KMS-11 (cell line): ENCODE results near the gene WDPCP.

Experiments used
- H2AFZ ChIP-seq: fragments of 200-600 bp; sonication (generic); 2 replicates; pipeline ENCODE4 v1.6.1; 2016; ENCODE audit warnings: antibody characterized with exemption, mixed run types, low read depth
- H3K27ac ChIP-seq: fragments of 200-600 bp; sonication (generic); 2 replicates; pipeline ENCODE4 v1.6.1; 2016; ENCODE audit warnings: mild to moderate bottlenecking, mixed run types
- H3K27me3 ChIP-seq: fragments of 200-600 bp; sonication (generic); 2 replicates; pipeline ENCODE4 v1.6.1; 2017; ENCODE audit warnings: mild to moderate bottlenecking, low read depth, mixed run types, moderate library complexity; ENCODE audit not compliant: insufficient read depth
- H3K36me3 ChIP-seq: fragments of 200-600 bp; sonication (generic); 2 replicates; pipeline ENCODE4 v1.6.1; 2017; ENCODE audit warnings: mild to moderate bottlenecking, mixed run types; ENCODE audit not compliant: insufficient read depth
- H3K4me1 ChIP-seq: fragments of 200-600 bp; sonication (generic); 2 replicates; pipeline ENCODE4 v1.6.1; 2016; ENCODE audit warnings: mild to moderate bottlenecking, low read depth, mixed run types; ENCODE audit not compliant: poor library complexity, severe bottlenecking
- H3K4me2 ChIP-seq: fragments of 200-600 bp; sonication (generic); 2 replicates; pipeline ENCODE4 v1.7.0; 2016; ENCODE audit warnings: mild to moderate bottlenecking, mixed run types
- H3K4me3 ChIP-seq: fragments of 200-600 bp; sonication (generic); IDR thresholded peaks from 2 replicates; pipeline ENCODE4 v1.6.1; 2017; ENCODE audit warnings: low read depth, low read length, mixed read lengths; ENCODE audit not compliant: insufficient read depth
- H3K79me2 ChIP-seq: fragments of 200-600 bp; sonication (generic); 2 replicates; pipeline ENCODE4 v1.6.1; 2016; ENCODE audit warnings: low read depth, mixed run types; ENCODE audit not compliant: insufficient read depth
- H3K9ac ChIP-seq: fragments of 200-600 bp; sonication (generic); 2 replicates; pipeline ENCODE4 v1.6.1; 2016; ENCODE audit warnings: mild to moderate bottlenecking, mixed run types
- H4K20me1 ChIP-seq: fragments of 200-600 bp; sonication (generic); 2 replicates; pipeline ENCODE4 v1.6.1; 2016; ENCODE audit warnings: mild to moderate bottlenecking, mixed run types; ENCODE audit not compliant: insufficient read depth
- CTCF ChIP-seq: fragments of 200-600 bp; sonication (generic); conservative IDR thresholded peaks from 2 replicates; pipeline ENCODE4 v1.6.1; 2017; ENCODE audit warnings: low read depth, mild to moderate bottlenecking, antibody characterized with exemption, low read length, moderate library complexity, mixed read lengths

Gene WDPCP

DNA sequence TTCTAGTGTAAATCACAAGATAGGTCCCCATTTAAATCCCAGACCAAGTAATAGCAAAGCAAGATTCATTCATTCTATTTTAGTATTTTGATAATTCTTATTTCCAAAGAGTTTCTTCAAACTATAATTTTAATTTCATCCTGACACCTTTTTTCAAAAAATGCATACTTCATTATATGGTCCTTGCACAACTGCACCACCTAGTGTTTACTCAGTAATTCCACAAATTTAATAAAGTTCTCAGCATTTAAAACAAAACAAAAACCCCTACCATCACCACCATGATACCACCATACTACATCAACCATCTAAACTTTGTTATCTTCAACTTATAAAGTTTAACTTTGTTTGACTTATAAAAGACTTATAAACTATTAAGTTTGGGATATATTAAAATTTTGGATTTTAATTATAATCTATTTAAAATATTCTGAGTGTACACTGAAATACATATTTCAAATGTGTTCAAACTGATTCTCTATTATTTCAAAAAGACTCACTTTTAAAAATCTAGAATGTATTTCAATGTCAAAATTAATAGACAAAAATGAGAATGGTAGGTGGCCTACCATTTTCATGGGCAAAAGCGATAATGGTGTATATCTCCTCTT is 44.2 kb downstream of the WDPCP start:
- no peaks in the 10 kb centered on the region for H3K79me2 ChIP-seq
- no peak overlapping the region for H3K9ac ChIP-seq
- H2AFZ ChIP-seq: no peak overlapping the region
- no peaks in the 10 kb centered on the region for H3K36me3 ChIP-seq
- H3K4me2 ChIP-seq: no peak overlapping the region
- H3K4me3 ChIP-seq: no peak overlapping the region
- peaks cover 8% of the 10 kb centered on the region for H3K4me1 ChIP-seq
- H3K27ac ChIP-seq: no peak overlapping the region
- no peaks in the 10 kb centered on the region for H3K27me3 ChIP-seq
- TF ChIP-seq CTCF: peak; percentile 76
- no peaks in the 10 kb centered on the region for H4K20me1 ChIP-seq

DNA sequence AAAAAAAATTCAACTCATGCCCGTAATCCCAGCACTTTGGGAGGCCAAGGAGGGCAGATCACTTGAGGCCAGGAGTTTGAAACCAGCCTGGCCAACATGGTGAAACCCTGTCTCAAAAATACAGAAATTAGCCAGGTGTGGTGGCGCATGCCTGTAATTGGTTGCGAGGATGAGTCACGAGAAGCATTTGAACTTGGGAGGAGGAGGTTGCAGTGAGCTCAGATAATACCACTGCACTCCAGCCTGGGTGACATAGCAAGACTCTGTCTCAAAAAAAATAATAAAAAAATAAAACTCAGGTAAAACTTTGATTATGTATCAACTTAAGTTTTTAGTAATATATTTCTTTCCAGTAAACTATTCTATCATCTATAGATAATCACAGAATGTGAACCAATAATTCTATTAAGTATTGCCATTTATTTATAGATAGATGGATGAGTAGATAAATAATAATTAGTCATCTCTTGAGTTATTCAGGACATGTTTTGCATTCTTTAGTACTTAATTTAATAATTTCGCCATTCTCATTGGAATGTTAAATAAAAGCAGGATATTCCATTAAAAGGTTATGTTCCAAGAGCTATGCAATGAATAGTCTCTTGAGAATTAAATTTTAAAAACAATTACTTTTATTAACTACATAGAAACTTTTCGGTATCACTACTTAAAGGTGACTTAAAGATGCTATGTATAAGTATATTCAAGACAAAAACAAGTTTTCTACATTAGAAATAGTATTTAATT is 48.7 kb downstream of the WDPCP start:
- Histone ChIP-seq H4K20me1 (no peaks in the 10 kb centered on the region), H3K4me3 (no peak overlapping the region), H3K27ac (no peak overlapping the region), H2AFZ (no peak overlapping the region), H3K27me3 (no peaks in the 10 kb centered on the region), H3K4me1 (peaks cover 15% of the 10 kb centered on the region), H3K9ac (no peak overlapping the region), H3K36me3 (no peaks in the 10 kb centered on the region), H3K4me2 (no peak overlapping the region), H3K79me2 (no peaks in the 10 kb centered on the region)
- no peak for TF ChIP-seq CTCF

DNA sequence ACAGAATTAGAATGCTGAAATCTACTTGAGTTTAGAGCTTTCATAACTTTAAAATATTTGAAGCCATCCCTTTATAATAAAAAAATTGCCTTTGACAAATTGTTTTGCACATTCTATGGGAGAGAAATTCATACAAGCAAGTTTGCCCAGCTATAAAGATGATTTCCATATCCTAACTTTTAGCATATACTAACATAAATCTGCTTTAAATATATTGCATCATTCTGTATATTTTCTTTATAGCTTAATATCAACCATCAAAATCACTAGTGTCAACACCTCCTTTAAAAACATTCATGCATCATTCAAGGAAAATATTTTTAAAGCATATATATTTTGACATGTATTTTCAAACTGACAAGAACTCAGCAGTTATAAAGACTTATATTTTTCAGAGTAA is 49.9 kb downstream of the WDPCP start:
- Histone ChIP-seq H3K79me2 (no peaks in the 10 kb centered on the region), H3K36me3 (no peaks in the 10 kb centered on the region), H3K27me3 (no peaks in the 10 kb centered on the region), H2AFZ (no peak overlapping the region), H3K27ac (no peak overlapping the region), H3K4me1 (peaks cover 10% of the 10 kb centered on the region), H3K9ac (no peak overlapping the region), H4K20me1 (no peaks in the 10 kb centered on the region), H3K4me2 (no peak overlapping the region), H3K4me3 (no peak overlapping the region)
- TF ChIP-seq CTCF: no peak

DNA sequence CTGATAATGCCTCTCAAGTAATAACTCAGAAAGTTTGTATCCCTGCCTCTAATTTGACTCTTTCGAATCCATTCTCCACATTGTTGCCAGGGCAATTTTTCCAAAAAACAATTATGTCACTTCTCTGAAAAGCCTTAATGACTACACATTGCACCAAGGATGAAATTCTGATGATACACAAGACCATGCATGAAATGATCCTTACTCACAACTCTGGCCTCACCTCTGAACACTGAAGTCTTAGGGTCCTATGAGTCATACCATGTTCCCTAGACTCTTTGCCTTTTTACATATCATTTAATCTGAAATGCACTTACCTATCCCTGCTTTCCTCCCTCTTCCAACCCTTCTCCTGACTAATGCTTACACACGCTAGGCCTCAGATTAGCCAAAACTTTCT is 51.0 kb downstream of the WDPCP start:
- H3K4me1 ChIP-seq: peaks cover 10% of the 10 kb centered on the region
- no peak overlapping the region for H3K27ac ChIP-seq
- no peaks in the 10 kb centered on the region for H3K79me2 ChIP-seq
- no peaks in the 10 kb centered on the region for H4K20me1 ChIP-seq
- no peak for TF ChIP-seq CTCF
- H3K9ac ChIP-seq: no peak overlapping the region
- no peak overlapping the region for H3K4me3 ChIP-seq
- no peaks in the 10 kb centered on the region for H3K36me3 ChIP-seq
- H3K4me2 ChIP-seq: no peak overlapping the region
- no peaks in the 10 kb centered on the region for H3K27me3 ChIP-seq
- no peak overlapping the region for H2AFZ ChIP-seq
